K562 (cell line): Measurements from ENCODE around the gene DHTKD1. TPM values are rescaled to one million over a fixed set of nuclear protein-coding genes. Genes with fewer than 3 reads are reported as not detected.

Experiments
- BHLHE40 ChIP-seq: IDR thresholded peaks from 2 replicates; pipeline ENCODE4 v1.6.1; 2011; ENCODE audit warnings: low read length, improper control_type of control experiment
- CBFA2T2 ChIP-seq: fragments of 450-650 bp; conservative IDR thresholded peaks from 2 replicates; pipeline ENCODE4 v1.6.1; 2017; ENCODE audit warnings: mild to moderate bottlenecking
- CBFA2T3 ChIP-seq: fragments of 450-650 bp; IDR thresholded peaks from 2 replicates; pipeline ENCODE4 v1.6.1; 2017
- CEBPB ChIP-seq: fragments of 450-650 bp; IDR thresholded peaks from 2 replicates; pipeline ENCODE4 v1.6.1; 2016; ENCODE audit warnings: missing genetic modification characterization, missing compliant biosample characterization
- EGR1 ChIP-seq: fragments of 450-650 bp; conservative IDR thresholded peaks from 2 replicates; pipeline ENCODE4 v1.6.1; 2017; ENCODE audit warnings: mild to moderate bottlenecking
- GATA2 ChIP-seq: sonication (generic); formaldehyde crosslinking; IDR thresholded peaks from 2 replicates; pipeline ENCODE4 v1.4.0; 2020; ENCODE audit warnings: mild to moderate bottlenecking, missing genetic modification reagents
- HCFC1 ChIP-seq: IDR thresholded peaks from 2 replicates; pipeline ENCODE4 v1.6.1; 2012; ENCODE audit warnings: low read depth, low read length, improper control_type of control experiment
- HEY1 ChIP-seq: fragments of 250-450 bp; sonication (Bioruptor Pico); IDR thresholded peaks from 2 replicates; pipeline ENCODE4 v1.5.0; 2020; ENCODE audit warnings: mild to moderate bottlenecking, moderate library complexity, borderline replicate concordance
- HIVEP1 ChIP-seq: fragments of 250-450 bp; sonication (Bioruptor Pico); IDR thresholded peaks from 2 replicates; pipeline ENCODE4 v1.4.0; 2020; ENCODE audit warnings: mild to moderate bottlenecking
- HNRNPH1 ChIP-seq: fragments of 200-400 bp; formaldehyde crosslinking; optimal IDR thresholded peaks from 2 replicates; pipeline ENCODE3; 2017; ENCODE audit warnings: low read depth, mild to moderate bottlenecking, low read length, moderate library complexity
- IFI16 ChIP-seq: fragments of 250-450 bp; sonication (Bioruptor Pico); IDR thresholded peaks from 2 replicates; pipeline ENCODE4 v2.1.2; 2022; ENCODE audit warnings: mild to moderate bottlenecking, inconsistent platforms
- KAT8 ChIP-seq: fragments of 450-650 bp; IDR thresholded peaks from 2 replicates; pipeline ENCODE4 v1.6.1; 2016; ENCODE audit warnings: low read depth, mild to moderate bottlenecking
- KLF16 ChIP-seq: IDR thresholded peaks from 2 replicates; pipeline ENCODE4 v1.6.1; 2016; ENCODE audit warnings: antibody characterized with exemption
- LEF1 ChIP-seq: fragments of 450-650 bp; IDR thresholded peaks from 2 replicates; pipeline ENCODE4 v1.6.1; 2016; ENCODE audit warnings: mild to moderate bottlenecking
- PHB ChIP-seq: fragments of 250-450 bp; sonication (Bioruptor Pico); IDR thresholded peaks from 2 replicates; pipeline ENCODE4 v1.5.0; 2021
- SMARCA4 ChIP-seq: fragments of 450-650 bp; IDR thresholded peaks from 2 replicates; pipeline ENCODE4 v1.6.1; 2016
- TCF3 ChIP-seq: sonication (generic); formaldehyde crosslinking; IDR thresholded peaks from 2 replicates; pipeline ENCODE4 v1.4.0; 2020; ENCODE audit warnings: mild to moderate bottlenecking, missing genetic modification reagents
- TCF7 ChIP-seq: sonication (generic); IDR thresholded peaks from 2 replicates; pipeline ENCODE4 v1.6.1; 2016; ENCODE audit warnings: antibody characterized with exemption, borderline replicate concordance
- TFAM ChIP-seq: fragments of 250-450 bp; sonication (Bioruptor Pico); conservative IDR thresholded peaks from 2 replicates; pipeline ENCODE4 v1.5.0; 2021; ENCODE audit warnings: mild to moderate bottlenecking, moderate library complexity
- U2AF1 ChIP-seq: fragments of 200-400 bp; formaldehyde crosslinking; optimal IDR thresholded peaks from 2 replicates; pipeline ENCODE3; 2017; ENCODE audit warnings: mild to moderate bottlenecking, low read depth, low read length, moderate library complexity
- ZNF124 ChIP-seq: sonication (generic); formaldehyde crosslinking; IDR thresholded peaks from 2 replicates; pipeline ENCODE4 v1.8.1; 2022; ENCODE audit warnings: missing genetic modification reagents
- polyA plus RNA-seq, 8 experiments: library from polyadenylated mRNA; depleted of rRNA in 4 of 8; stranded (reverse) in 5 of 8; unstranded in 3 of 8; fragments of >200 nt; fragmentation: Nextera tagmentation in 2 of 8; fragmentation: Illumina TruSeq in 1 of 8; extraction: Ambion mirVana in 2 of 8; extraction: Trizol in 1 of 8; gene quantifications; 2 replicates each; pipeline versions ENCODE4 v1.2.1 to v1.2.3, GENCODE V29; 2011 to 2014; ENCODE audit warnings: inconsistent platforms in 1 of 8, missing spikeins in 1 of 8
- total RNA-seq, 7 experiments: library from RNA; depleted of rRNA in 6 of 7; stranded (reverse); fragments of >200 nt in 6 of 7; fragmentation: Illumina TruSeq in 2 of 7; extraction: Trizol in 2 of 7; gene quantifications; 2 replicates each; pipeline versions ENCODE4 v1.2.1 to v1.2.3, GENCODE V29; 2011 to 2021; ENCODE audit warnings: low replicate concordance in 1 of 7
- TF ChIP-seq, protein P1 (sequence below), 2 experiments: IDR thresholded peaks; 2 replicates each; pipeline ENCODE4 v1.6.1; 2012; ENCODE audit warnings: improper control_type of control experiment in 2 of 2, low read depth in 2 of 2, low read length in 2 of 2, borderline replicate concordance in 1 of 2

The DHTKD1 gene
- total and polyA plus RNA-seq, 9 of the 15 experiments (the other 6 are each of a cell fraction or from before 2014, with no cell fraction given) = 3.1 to 19.7 (median 6.8) TPM

DNA sequence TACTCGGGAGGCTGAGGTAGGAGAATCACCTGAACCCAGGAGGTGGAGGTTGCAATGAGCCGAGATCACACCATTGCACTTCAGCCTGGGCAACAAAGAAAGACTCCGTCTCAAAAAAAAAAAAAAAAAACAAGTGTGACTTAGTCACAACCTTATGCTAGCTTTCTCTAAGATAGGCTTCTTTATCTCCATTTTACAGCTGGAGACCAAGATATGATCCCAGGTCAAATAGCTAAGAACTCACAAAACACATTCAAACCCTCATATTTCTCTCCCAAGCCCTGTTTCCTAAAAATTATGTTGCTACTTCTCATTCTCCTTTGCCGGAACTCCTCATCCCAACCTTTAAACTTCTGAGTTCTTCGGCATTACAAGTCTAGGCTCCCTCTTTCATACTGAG lies 13.0 kb upstream of the DHTKD1 start (continued):
- no peak for TF ChIP-seq U2AF1
- peak; percentile 77 for TF ChIP-seq TCF3
- no peak for TF ChIP-seq IFI16 (CRISPR knock-in tag)
- no peak for TF ChIP-seq HNRNPH1
- peak; percentile 89 for TF ChIP-seq SMARCA4
- TF ChIP-seq HIVEP1 (CRISPR knock-in tag) = no peak
- no peak for TF ChIP-seq BHLHE40
- no peak for TF ChIP-seq PHB (CRISPR knock-in tag)
- TF ChIP-seq EGR1 = no peak
- no peak for TF ChIP-seq HEY1 (CRISPR knock-in tag)
- peak; percentile 38; the same call in 1 of the 2 replicates for TF ChIP-seq KLF16
- peak; percentile 72; the same call in 1 of the 2 replicates for TF ChIP-seq LEF1
- TF ChIP-seq CBFA2T2 = peak; percentile 78
- TF ChIP-seq CEBPB (tag) = no peak
- TF ChIP-seq HCFC1 = no peak
- TF ChIP-seq ZNF124 = no peak
- no peak for TF ChIP-seq TCF7
- TF ChIP-seq GATA2 (CRISPR knock-in tag) = no peak
- TF ChIP-seq CBFA2T3 = peak; percentile 87
- TF ChIP-seq, protein P1, sequence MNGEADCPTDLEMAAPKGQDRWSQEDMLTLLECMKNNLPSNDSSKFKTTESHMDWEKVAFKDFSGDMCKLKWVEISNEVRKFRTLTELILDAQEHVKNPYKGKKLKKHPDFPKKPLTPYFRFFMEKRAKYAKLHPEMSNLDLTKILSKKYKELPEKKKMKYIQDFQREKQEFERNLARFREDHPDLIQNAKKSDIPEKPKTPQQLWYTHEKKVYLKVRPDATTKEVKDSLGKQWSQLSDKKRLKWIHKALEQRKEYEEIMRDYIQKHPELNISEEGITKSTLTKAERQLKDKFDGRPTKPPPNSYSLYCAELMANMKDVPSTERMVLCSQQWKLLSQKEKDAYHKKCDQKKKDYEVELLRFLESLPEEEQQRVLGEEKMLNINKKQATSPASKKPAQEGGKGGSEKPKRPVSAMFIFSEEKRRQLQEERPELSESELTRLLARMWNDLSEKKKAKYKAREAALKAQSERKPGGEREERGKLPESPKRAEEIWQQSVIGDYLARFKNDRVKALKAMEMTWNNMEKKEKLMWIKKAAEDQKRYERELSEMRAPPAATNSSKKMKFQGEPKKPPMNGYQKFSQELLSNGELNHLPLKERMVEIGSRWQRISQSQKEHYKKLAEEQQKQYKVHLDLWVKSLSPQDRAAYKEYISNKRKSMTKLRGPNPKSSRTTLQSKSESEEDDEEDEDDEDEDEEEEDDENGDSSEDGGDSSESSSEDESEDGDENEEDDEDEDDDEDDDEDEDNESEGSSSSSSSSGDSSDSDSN (IDR thresholded peaks at IDR 0.05; ENCODE audit: borderline replicate concordance in 1 of 2, low read depth in 2 of 2, low read length in 2 of 2) = no peak
- TF ChIP-seq KAT8 = no peak
- no peak for TF ChIP-seq TFAM
